HepG2 (cell line): ENCODE measurements around the gene SEC61A1. TPM values are rescaled to one million over a fixed set of nuclear protein-coding genes. Genes with fewer than 3 reads are reported as not detected.

Experiments used
- DMAP1 ChIP-seq: IDR thresholded peaks from 2 replicates; pipeline ENCODE4 v1.6.1; 2016
- FLYWCH1 ChIP-seq: sonication (generic); formaldehyde crosslinking; IDR thresholded peaks from 2 replicates; pipeline ENCODE4 v1.8.1; 2023; ENCODE audit warnings: mild to moderate bottlenecking, missing genetic modification reagents
- FOXA3 ChIP-seq: IDR thresholded peaks from 2 replicates; pipeline ENCODE4 v1.6.1; 2016; ENCODE audit warnings: missing genetic modification reagents, missing compliant biosample characterization
- IKZF1 ChIP-seq: fragments of 450-650 bp; IDR thresholded peaks from 2 replicates; pipeline ENCODE4 v1.7.1; 2016
- KDM4B ChIP-seq: sonication (generic); formaldehyde crosslinking; IDR thresholded peaks from 2 replicates; pipeline ENCODE4 v1.4.0; 2020; ENCODE audit warnings: missing genetic modification reagents
- STAG1 ChIP-seq: sonication (generic); formaldehyde crosslinking; IDR thresholded peaks from 2 replicates; pipeline ENCODE4 v1.4.0; 2020; ENCODE audit warnings: missing genetic modification reagents
- TBX3 ChIP-seq: fragments of 450-650 bp; IDR thresholded peaks from 2 replicates; pipeline ENCODE4 v1.6.1; 2017; ENCODE audit warnings: antibody characterized with exemption, mild to moderate bottlenecking, inconsistent platforms, borderline replicate concordance
- ZC3H13 ChIP-seq: sonication (generic); formaldehyde crosslinking; IDR thresholded peaks from 2 replicates; pipeline ENCODE4 v1.8.1; 2023; ENCODE audit warnings: mild to moderate bottlenecking, missing genetic modification reagents, moderate library complexity
- ZFYVE20 ChIP-seq: sonication (generic); formaldehyde crosslinking; IDR thresholded peaks from 2 replicates; pipeline ENCODE4 v1.8.0; 2023; ENCODE audit warnings: low read depth, mild to moderate bottlenecking, moderate library complexity, missing genetic modification reagents, borderline replicate concordance
- ZNF3 ChIP-seq: IDR thresholded peaks from 2 replicates; pipeline ENCODE4 v1.7.0; 2017; ENCODE audit warnings: inconsistent platforms
- ZNF343 ChIP-seq: sonication (generic); formaldehyde crosslinking; IDR thresholded peaks from 2 replicates; pipeline ENCODE4 v1.4.0; 2020; ENCODE audit warnings: mild to moderate bottlenecking, missing genetic modification reagents
- ZNF441 ChIP-seq: sonication (generic); formaldehyde crosslinking; IDR thresholded peaks from 2 replicates; pipeline ENCODE4 v1.7.0; 2021; ENCODE audit warnings: missing genetic modification reagents, borderline replicate concordance
- ZNF572 ChIP-seq: sonication (generic); formaldehyde crosslinking; IDR thresholded peaks from 2 replicates; pipeline ENCODE4 v1.5.1; 2020; ENCODE audit warnings: mild to moderate bottlenecking, missing genetic modification reagents
- ZNF616 ChIP-seq: sonication (generic); formaldehyde crosslinking; IDR thresholded peaks from 2 replicates; pipeline ENCODE4 v1.5.0; 2020; ENCODE audit warnings: low read depth, mild to moderate bottlenecking, missing genetic modification reagents
- polyA plus RNA-seq, 8 experiments: library from polyadenylated mRNA; depleted of rRNA in 3 of 8; stranded (reverse) in 7 of 8; unstranded in 1 of 8; fragments of >200 nt; fragmentation: Illumina TruSeq in 4 of 8; extraction: Trizol in 4 of 8; gene quantifications; 2 replicates each; pipeline versions ENCODE4 v1.2.1 to v1.2.3, GENCODE V29; 2011 to 2016; ENCODE audit warnings: low read depth in 4 of 8, missing spikeins in 1 of 8, mixed read lengths in 1 of 8; ENCODE audit not compliant: insufficient read depth in 1 of 8
- total RNA-seq, 5 experiments: library from RNA; depleted of rRNA; stranded (reverse); fragments of >200 nt; fragmentation: Illumina TruSeq; extraction: Trizol; gene quantifications; 2 replicates each; pipeline ENCODE4 v1.2.3, GENCODE V29; 2016; ENCODE audit warnings: low read depth in 1 of 5
- TF ChIP-seq, protein P1 (sequence below): sonication (generic); formaldehyde crosslinking; IDR thresholded peaks from 2 replicates; pipeline ENCODE4 v1.4.0; 2020; ENCODE audit warnings: mild to moderate bottlenecking, missing genetic modification reagents
- TF ChIP-seq, protein P2 (sequence below), 2 experiments: fragments of 450-650 bp in 1 of 2; sonication (generic) in 1 of 2; formaldehyde crosslinking; IDR thresholded peaks; 2 replicates each; pipeline versions ENCODE4 v1.5.0 to v1.8.0; 2020 to 2022; ENCODE audit warnings: mild to moderate bottlenecking in 1 of 2, missing genetic modification reagents in 1 of 2
- TF ChIP-seq, protein P3 (sequence below): sonication (generic); formaldehyde crosslinking; IDR thresholded peaks from 2 replicates; pipeline ENCODE4 v1.4.0; 2020; ENCODE audit warnings: missing genetic modification reagents, borderline replicate concordance
- TF ChIP-seq, protein P4 (sequence below): sonication (generic); formaldehyde crosslinking; IDR thresholded peaks from 2 replicates; pipeline ENCODE4 v1.4.0; 2020; ENCODE audit warnings: mild to moderate bottlenecking, missing genetic modification reagents

The SEC61A1 gene
- total and polyA plus RNA-seq, 2 of the 13 experiments (the other 11 are each of a cell fraction or from before 2014, with no cell fraction given): 170 to 203 TPM

DNA sequence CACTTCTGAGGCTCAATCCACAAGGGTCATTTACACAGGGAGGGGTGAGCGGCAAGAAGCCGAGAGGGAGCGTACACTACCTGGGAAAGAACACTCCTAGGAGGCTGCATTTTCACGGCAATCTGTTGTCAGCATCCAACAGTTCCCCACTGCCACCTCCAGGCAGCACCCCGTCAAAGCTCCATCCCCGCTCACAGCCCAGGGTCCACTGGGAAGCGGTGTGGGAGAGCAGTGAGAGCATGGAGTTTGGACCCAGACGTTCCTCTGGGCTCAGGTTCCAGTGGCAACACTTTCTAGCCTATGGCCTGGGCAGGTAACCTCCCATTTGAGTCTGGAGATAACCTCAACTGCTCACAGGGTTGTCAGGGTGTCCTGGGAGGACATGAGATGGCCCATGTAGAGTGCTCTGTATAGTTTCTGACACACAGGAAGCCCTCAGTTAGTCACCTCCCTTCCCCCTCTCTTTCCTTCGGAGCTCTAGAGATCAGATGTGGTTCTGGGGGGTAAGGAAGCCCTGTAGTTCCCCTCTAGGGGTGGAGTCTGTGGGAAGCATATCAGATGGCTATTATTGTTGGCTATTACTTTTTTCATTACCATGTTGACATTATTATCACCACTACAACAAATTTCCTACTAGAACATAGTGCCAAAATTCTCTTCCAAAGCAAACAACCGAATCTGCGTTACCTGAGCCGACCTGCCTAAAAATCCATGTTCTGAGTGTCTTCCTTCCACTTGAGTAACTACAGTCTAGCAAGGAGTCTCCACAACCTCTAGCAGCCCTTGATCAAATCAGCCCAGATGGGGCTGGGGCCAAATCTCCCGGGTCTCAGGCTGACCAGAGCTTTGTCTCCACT is 42.3 kb downstream of the SEC61A1 start (continued):
- TF ChIP-seq, protein P1, sequence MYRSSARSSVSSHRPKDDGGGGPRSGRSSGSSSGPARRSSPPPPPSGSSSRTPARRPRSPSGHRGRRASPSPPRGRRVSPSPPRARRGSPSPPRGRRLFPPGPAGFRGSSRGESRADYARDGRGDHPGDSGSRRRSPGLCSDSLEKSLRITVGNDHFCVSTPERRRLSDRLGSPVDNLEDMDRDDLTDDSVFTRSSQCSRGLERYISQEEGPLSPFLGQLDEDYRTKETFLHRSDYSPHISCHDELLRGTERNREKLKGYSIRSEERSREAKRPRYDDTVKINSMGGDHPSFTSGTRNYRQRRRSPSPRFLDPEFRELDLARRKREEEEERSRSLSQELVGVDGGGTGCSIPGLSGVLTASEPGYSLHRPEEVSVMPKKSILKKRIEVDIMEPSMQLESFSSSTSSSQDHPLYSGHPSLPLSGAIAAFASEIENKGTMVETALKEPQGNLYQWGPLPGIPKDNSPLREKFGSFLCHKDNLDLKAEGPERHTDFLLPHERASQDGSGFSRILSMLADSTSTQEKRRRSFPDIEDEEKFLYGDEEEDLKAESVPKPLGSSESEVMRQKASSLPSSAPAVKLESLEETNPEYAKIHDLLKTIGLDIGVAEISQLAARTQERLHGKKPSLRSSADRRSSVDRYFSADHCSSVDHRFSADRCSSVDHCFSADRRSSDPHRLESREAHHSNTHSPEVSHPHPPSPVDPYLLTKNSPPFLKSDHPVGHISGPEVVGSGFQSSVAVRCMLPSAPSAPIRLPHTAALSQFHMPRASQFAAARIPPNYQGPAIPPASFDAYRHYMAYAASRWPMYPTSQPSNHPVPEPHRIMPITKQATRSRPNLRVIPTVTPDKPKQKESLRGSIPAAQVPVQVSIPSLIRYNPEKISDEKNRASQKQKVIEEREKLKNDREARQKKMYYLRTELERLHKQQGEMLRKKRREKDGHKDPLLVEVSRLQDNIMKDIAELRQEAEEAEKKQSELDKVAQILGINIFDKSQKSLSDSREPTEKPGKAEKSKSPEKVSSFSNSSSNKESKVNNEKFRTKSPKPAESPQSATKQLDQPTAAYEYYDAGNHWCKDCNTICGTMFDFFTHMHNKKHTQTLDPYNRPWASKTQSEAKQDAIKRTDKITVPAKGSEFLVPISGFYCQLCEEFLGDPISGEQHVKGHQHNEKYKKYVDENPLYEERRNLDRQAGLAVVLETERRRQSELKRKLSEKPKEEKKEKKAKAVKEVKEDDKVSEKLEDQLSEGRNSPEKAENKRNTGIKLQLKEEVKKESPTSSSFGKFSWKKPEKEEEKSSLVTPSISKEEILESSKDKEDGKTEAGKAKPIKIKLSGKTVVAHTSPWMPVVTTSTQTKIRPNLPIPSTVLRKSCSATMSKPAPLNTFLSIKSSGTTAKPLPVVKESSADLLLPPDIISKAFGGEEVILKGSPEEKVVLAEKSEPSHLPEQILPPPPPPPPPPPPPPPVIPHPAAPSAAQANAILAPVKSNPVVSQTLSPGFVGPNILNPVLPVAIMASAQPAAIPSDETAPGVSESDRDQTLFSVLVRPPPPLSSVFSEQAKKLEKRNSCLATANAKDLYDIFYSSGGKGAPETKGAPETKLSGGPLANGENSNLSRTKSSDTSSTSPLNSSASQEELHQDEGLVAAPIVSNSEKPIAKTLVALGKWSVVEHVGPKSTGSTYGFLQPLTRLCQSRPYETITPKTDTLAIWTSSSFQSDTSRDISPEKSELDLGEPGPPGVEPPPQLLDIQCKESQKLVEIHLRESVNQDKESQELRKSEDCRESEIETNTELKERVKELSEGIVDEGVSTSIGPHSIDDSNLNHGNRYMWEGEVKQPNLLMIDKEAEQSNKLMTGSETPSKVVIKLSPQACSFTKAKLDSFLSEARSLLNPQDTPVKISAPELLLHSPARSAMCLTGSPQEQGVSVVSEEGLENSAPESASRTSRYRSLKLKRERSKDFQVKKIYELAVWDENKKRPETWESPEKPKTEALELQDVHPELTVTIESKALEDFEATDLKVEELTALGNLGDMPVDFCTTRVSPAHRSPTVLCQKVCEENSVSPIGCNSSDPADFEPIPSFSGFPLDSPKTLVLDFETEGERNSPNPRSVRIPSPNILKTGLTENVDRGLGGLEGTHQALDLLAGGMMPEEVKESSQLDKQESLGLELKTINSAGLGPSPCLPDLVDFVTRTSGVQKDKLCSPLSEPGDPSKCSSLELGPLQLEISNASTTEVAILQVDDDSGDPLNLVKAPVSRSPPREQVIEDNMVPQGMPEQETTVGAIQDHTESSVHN (CRISPR knock-in tag): no peak
- TF ChIP-seq ZNF3 (CRISPR knock-in tag) (no peak), TBX3 (no peak), ZNF343 (CRISPR knock-in tag) (no peak), DMAP1 (CRISPR knock-in tag) (no peak), ZNF441 (CRISPR knock-in tag) (peak; percentile 33; the same call in 1 of the 2 replicates), FLYWCH1 (CRISPR knock-in tag) (no peak), KDM4B (CRISPR knock-in tag) (no peak), ZC3H13 (CRISPR knock-in tag) (no peak), IKZF1 (no peak), STAG1 (peak; percentile 69), ZNF572 (CRISPR knock-in tag) (no peak), ZFYVE20 (CRISPR knock-in tag) (no peak), ZNF616 (CRISPR knock-in tag) (no peak), FOXA3 (no peak)
- TF ChIP-seq, protein P2, sequence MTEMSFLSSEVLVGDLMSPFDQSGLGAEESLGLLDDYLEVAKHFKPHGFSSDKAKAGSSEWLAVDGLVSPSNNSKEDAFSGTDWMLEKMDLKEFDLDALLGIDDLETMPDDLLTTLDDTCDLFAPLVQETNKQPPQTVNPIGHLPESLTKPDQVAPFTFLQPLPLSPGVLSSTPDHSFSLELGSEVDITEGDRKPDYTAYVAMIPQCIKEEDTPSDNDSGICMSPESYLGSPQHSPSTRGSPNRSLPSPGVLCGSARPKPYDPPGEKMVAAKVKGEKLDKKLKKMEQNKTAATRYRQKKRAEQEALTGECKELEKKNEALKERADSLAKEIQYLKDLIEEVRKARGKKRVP (CRISPR knock-in tag; IDR thresholded peaks at IDR 0.05): no peak
- TF ChIP-seq, protein P3, sequence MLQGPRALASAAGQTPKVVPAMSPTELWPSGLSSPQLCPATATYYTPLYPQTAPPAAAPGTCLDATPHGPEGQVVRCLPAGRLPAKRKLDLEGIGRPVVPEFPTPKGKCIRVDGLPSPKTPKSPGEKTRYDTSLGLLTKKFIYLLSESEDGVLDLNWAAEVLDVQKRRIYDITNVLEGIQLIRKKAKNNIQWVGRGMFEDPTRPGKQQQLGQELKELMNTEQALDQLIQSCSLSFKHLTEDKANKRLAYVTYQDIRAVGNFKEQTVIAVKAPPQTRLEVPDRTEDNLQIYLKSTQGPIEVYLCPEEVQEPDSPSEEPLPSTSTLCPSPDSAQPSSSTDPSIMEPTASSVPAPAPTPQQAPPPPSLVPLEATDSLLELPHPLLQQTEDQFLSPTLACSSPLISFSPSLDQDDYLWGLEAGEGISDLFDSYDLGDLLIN (CRISPR knock-in tag): no peak
- TF ChIP-seq, protein P4, sequence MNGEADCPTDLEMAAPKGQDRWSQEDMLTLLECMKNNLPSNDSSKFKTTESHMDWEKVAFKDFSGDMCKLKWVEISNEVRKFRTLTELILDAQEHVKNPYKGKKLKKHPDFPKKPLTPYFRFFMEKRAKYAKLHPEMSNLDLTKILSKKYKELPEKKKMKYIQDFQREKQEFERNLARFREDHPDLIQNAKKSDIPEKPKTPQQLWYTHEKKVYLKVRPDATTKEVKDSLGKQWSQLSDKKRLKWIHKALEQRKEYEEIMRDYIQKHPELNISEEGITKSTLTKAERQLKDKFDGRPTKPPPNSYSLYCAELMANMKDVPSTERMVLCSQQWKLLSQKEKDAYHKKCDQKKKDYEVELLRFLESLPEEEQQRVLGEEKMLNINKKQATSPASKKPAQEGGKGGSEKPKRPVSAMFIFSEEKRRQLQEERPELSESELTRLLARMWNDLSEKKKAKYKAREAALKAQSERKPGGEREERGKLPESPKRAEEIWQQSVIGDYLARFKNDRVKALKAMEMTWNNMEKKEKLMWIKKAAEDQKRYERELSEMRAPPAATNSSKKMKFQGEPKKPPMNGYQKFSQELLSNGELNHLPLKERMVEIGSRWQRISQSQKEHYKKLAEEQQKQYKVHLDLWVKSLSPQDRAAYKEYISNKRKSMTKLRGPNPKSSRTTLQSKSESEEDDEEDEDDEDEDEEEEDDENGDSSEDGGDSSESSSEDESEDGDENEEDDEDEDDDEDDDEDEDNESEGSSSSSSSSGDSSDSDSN (CRISPR knock-in tag): no peak
